Measurements from ENCODE around the gene NMRK1.

Gene NMRK1

DNA sequence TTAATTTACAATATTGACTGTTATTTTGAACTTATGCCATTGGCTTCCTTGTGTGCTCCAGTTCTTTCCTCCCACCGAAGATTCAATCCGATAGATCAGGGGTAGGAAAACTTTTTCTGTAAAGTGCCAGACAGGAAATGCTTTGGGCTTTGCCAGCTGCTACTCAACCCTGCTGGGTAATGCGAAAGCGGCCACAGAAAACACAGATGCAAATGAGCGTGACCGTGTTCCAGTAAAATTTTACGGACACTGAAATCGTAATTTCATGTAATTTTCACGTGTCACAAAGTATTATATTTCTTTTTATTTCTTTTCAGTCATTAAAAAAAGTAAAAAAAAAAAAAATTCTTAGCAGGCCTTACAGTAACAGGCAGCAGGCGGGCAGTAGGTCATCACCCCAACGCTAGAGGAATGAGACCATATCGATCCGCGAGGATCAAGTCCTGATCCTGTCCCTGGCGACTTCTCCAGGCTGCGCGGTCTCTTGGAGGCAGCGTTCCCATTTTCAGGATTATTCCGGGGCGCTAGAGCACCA lies 599 bp downstream of the NMRK1 start:
- DNase-seq (peak; percentile 47), ATAC-seq (no peak)
- H3K27ac Mint-ChIP-seq, result peak overlapping the region; percentile 85
- H3K4me3 Mint-ChIP-seq, result peak overlapping the region; percentile 90
- H3K9me3 Mint-ChIP-seq, result no peaks in the 10 kb centered on the region
- H3K27me3 Mint-ChIP-seq, result no peaks in the 10 kb centered on the region
- peaks cover 4% of the 10 kb centered on the region for H3K36me3 Mint-ChIP-seq (ENCODE audit: low read depth)
- H3K4me1 Mint-ChIP-seq, result peaks cover 70% of the 10 kb centered on the region

DNA sequence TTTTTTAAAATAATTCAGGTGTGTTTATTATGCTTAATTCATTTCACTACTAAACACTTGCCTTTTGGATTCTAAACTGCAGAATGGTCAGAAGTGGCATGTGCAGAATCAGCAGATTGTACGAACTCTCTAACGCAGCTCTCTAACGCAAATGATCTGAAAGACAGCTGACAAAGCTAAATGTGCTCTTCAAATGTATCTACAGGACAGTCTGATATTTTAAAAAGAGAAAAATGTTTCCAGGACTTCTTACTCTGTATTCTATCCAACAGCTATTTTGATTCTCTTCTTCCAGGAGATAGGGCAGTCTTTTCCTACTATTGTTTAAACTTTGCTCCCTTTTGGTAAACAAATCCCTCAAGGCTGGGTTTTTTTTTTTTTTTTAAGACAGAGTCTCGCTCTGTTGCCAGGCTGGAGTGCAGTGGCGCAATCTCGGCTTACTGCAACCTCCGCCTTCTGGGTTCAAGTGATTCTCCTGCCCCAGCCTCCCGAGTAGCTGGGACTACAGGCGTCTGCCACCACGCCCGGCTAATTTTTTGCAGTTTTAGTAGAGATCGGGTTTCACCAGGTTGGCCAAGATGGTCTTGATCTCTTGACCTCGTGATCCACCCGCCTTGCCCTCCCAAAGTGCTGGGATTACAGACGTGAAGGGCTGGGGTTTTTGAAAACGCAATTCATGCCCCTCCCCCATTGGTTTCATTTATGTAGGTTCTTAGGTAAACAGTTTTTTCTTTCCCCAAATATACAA lies 1.2 kb downstream of the NMRK1 start:
- peak overlapping the region; percentile 90 for H3K4me3 Mint-ChIP-seq
- peaks cover 5% of the 10 kb centered on the region for H3K36me3 Mint-ChIP-seq (ENCODE audit: low read depth)
- peaks cover 64% of the 10 kb centered on the region for H3K4me1 Mint-ChIP-seq
- no peaks in the 10 kb centered on the region for H3K27me3 Mint-ChIP-seq
- H3K27ac Mint-ChIP-seq, result peak overlapping the region; percentile 85
- ATAC-seq, result no peak
- no peaks in the 10 kb centered on the region for H3K9me3 Mint-ChIP-seq
- peak; percentile 14 for DNase-seq

DNA sequence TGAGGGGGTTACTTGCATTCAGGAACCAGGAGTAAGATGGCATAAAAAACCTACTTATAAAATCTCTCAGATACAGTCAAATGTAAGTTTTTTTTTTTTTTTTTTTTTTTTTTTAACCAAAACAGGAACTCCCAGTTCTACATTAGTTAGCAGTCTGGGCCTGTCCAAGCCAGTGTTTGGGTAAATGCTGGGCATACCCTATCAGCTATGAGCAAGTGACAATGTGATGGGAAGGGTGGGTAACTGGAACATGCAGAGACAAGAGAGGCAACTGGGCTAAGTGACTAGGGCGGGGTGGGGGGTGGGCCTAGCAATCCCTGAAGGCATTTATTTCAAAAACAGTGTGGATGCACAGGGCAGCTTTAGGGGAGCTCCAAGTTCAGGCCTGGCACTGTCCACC lies 2.3 kb downstream of the NMRK1 start:
- peaks cover 9% of the 10 kb centered on the region for H3K36me3 Mint-ChIP-seq (ENCODE audit: low read depth)
- no peak overlapping the region for H3K27ac Mint-ChIP-seq
- DNase-seq, result no peak

DNA sequence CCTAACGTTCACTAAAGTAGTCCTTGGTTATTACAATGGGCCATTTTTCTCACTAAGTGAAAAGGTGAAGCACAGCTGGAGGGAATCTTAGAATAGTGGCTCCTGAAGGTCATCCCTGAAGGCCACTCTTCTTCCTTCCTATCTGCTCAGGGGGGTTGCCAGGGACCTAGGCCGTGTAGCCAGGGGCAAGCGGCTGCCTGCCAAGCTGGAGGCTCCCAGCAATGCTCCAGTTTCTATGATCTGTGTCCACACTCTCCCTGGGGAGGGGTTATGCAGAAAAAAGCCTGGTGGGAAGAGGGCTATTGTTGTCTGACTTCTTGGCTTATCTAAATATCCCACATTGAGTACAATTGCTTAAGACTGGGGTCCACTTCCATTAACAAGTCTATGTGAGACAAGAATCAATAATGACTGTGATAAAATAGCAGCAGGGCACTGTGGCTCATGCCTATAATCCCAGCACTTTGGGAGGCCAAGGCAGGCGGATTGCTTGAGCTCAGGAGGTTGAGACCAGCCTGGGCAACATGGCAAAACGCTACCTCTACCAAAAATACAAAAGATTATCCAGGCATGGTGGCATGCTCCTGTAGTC lies 3.8 kb downstream of the NMRK1 start:
- Mint-ChIP-seq H3K4me1 (peaks cover 42% of the 10 kb centered on the region), H3K27me3 (no peaks in the 10 kb centered on the region), H3K36me3 (ENCODE audit: low read depth) (peaks cover 10% of the 10 kb centered on the region), H3K4me3 (no peak overlapping the region), H3K9me3 (no peaks in the 10 kb centered on the region), H3K27ac (no peak overlapping the region)
- DNase-seq (no peak), ATAC-seq (no peak)

More for the DNA sequence above, 2.3 kb downstream of the NMRK1 start:
- Mint-ChIP-seq H3K4me1 (peaks cover 55% of the 10 kb centered on the region), H3K9me3 (no peaks in the 10 kb centered on the region), H3K4me3 (peak overlapping the region; percentile 90), H3K27me3 (no peaks in the 10 kb centered on the region)
- ATAC-seq, result no peak

DNA sequence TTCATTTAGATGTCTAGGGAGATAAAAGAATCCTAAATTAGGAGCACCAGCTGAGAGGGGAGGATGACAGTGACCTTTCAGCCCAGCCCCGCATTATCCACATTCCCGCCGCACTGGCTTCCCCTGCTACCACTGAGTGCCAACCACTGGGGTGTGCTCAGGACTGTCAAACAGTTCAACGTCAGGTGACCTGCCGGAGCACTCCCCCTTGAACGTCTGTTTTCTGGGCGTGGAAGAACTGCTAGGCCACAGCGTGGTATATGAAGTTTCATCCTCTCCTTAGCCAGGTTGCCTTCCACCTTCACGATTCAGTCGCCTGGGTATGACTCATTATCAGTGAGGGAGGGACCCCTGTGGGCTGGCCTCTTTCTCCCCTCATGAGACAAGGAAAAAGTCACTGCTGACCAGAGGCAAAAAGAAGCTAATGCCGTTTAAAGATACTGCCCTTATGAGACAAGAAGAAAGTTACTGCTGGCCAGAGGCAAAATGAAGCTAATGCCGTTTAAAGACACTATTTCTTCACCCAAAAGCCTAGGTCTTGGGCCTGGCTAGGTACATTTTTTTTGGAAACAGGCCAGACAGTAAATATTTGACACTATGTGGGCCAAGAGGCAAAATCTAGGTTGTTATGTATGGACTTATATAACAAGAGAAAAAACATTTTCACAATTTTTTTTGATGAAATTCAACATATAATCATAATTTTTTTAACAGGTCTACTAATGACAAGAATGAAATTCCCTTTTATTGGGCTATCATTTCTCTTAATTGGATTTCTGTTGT lies 4.6 kb downstream of the NMRK1 start:
- Mint-ChIP-seq H3K27ac (peak overlapping the region; percentile 17), H3K9me3 (no peaks in the 10 kb centered on the region), H3K27me3 (no peaks in the 10 kb centered on the region), H3K4me3 (no peak overlapping the region), H3K36me3 (ENCODE audit: low read depth) (peaks cover 10% of the 10 kb centered on the region), H3K4me1 (peaks cover 41% of the 10 kb centered on the region)
- ATAC-seq, result peak; percentile 24
- DNase-seq, result peak; percentile 35

DNA sequence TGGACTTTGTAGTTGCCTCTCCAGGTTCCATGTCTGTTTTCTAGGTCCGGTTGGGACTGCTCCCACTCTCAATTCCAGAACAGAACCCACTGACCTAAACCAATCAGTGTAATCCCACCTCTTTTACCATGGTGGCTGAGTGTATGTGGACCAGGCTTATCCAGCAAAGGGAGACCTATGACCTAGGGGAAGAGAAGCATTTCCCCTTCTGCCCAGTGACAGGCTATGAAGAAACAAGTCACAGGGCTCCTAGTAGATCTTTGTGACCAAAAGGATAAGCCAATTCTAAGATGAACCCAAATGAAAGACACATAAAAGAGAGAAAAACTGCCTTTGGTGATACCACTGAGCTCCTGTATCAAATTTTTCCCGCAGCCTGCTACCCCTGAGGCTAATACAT lies 6.3 kb downstream of the NMRK1 start:
- DNase-seq (no peak), ATAC-seq (no peak)
- Mint-ChIP-seq H3K27ac (no peak overlapping the region), H3K4me1 (peaks cover 34% of the 10 kb centered on the region), H3K36me3 (ENCODE audit: low read depth) (peaks cover 10% of the 10 kb centered on the region), H3K27me3 (no peaks in the 10 kb centered on the region), H3K9me3 (no peaks in the 10 kb centered on the region), H3K4me3 (no peak overlapping the region)

DNA sequence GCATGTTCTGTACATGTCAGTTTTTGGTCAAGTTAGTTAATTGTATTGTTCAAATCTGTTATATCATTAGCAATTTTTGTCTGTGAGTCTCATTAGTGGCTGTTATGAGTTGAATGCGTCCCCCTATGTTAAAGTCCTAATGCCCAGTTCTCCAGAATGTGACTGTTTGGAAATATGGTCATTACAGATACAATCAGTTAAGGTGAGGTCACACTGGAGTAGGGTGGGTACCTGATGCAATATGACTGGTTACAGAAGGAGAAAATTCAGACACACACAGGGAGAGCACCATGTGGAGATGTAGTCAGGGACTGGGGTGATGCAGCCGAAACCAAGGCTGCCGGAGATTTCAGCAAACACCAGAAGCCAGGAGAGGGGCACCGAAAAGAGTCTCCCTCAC lies 15.1 kb downstream of the NMRK1 start:
- H3K4me3 Mint-ChIP-seq, result no peak overlapping the region
- peaks cover 5% of the 10 kb centered on the region for H3K36me3 Mint-ChIP-seq (ENCODE audit: low read depth)
- ATAC-seq, result no peak
- no peaks in the 10 kb centered on the region for H3K27me3 Mint-ChIP-seq
- no peaks in the 10 kb centered on the region for H3K9me3 Mint-ChIP-seq
- H3K27ac Mint-ChIP-seq, result peak overlapping the region; percentile 38
- no peak for DNase-seq
- H3K4me1 Mint-ChIP-seq, result peaks cover 30% of the 10 kb centered on the region

DNA sequence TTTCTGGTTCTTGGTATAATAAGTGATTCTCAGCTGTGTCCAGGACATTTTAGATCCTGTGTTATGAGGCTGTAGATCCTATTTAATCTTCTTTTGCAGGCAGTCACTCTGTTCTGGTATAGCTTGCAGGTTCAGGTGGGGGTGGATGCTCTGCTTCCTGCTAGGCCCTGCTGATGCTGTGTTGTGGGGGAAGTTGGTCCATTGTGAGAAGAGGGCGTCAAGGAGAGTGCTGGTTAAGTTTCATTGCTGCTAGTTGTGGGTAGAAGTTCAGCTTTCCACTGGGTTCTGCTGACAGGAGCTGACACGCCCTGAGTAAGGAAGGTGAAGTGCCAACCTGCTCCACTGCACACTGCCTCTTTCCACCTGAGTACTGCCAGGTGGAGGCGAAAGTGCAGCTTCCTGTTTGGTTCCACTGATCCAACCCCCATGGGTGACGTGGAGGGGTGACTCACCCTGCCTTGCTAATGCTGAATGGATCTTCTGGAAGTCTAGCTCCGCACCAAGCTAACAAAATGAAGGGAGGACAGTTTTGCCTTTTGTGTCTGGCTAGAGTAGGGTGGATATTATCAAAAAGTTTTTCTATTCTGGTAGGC lies 16.3 kb downstream of the NMRK1 start:
- DNase-seq, result peak; percentile 71
- H3K9me3 Mint-ChIP-seq, result no peaks in the 10 kb centered on the region
- no peak overlapping the region for H3K4me3 Mint-ChIP-seq
- peaks cover 5% of the 10 kb centered on the region for H3K36me3 Mint-ChIP-seq (ENCODE audit: low read depth)
- peak; percentile 88 for ATAC-seq
- H3K4me1 Mint-ChIP-seq, result peaks cover 30% of the 10 kb centered on the region
- peak overlapping the region; percentile 63 for H3K27ac Mint-ChIP-seq
- no peaks in the 10 kb centered on the region for H3K27me3 Mint-ChIP-seq

DNA sequence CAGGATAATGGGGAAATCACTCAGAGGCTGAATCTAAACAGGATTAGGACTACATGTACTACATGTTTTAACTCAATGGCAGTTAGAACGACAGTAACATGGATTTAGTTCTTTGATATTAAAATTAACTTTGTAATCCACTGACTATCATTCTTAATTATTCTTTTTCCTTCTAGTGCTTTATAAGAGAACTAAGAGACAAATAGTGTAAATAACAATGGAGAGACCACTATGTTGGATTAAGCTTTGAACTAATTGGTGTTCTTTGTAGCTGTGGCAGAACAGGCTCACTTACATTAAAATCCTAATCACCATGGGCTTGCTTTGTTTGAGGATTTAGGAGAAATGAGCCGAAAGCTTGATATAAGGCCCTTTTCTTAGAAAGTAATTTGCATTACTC lies 18.8 kb downstream of the NMRK1 start:
- no peak for DNase-seq
- Mint-ChIP-seq H3K36me3 (ENCODE audit: low read depth) (peaks cover 4% of the 10 kb centered on the region), H3K9me3 (no peaks in the 10 kb centered on the region), H3K4me1 (peaks cover 30% of the 10 kb centered on the region), H3K4me3 (no peak overlapping the region), H3K27me3 (no peaks in the 10 kb centered on the region), H3K27ac (peak overlapping the region; percentile 56)
- ATAC-seq, result no peak

DNA sequence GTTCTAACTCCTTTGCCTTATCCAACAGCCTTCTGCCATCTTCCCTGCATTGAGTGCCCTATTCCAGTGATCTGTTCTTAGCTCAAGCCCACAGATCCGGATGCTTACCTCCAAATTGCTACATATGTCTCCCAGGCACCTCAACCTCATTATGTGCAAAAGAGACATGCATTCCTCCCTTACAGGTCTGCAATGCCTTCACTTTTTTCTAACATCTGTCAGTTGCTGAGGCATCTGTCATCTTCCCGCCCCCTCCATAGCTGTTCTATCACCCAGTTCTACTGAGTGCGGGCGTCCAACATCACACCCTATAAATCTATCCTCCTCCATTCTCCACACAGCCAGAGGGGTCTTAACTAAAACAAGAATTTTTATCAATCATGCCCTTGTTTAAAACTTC lies 20.1 kb downstream of the NMRK1 start:
- Mint-ChIP-seq H3K36me3 (ENCODE audit: low read depth) (peaks cover 3% of the 10 kb centered on the region), H3K9me3 (no peaks in the 10 kb centered on the region), H3K27me3 (no peaks in the 10 kb centered on the region), H3K4me3 (no peak overlapping the region), H3K4me1 (peaks cover 30% of the 10 kb centered on the region), H3K27ac (no peak overlapping the region)
- no peak for ATAC-seq
- no peak for DNase-seq

DNA sequence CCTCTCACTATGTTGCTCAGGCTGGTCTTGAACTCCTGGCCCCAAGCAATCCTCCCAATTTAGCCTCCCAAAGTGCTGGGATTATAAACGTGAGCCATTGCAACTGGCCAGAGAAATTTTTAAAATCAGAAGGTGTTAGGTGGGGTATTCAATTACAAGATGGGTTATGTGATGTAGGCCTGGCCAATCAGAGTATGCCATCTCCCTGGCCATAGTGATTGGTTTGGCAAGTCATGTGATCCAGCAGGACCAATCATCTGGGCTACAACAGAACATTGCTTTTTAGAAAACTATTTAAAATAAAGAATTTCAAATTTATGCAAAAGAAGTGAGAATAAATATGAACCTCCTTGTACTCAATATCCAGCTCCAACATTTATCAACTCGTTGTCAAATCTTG lies 22.4 kb downstream of the NMRK1 start:
- Mint-ChIP-seq H3K4me3 (no peak overlapping the region), H3K36me3 (ENCODE audit: low read depth) (peaks cover 3% of the 10 kb centered on the region), H3K27ac (no peak overlapping the region), H3K9me3 (no peaks in the 10 kb centered on the region), H3K27me3 (no peaks in the 10 kb centered on the region), H3K4me1 (peaks cover 11% of the 10 kb centered on the region)
- no peak for DNase-seq
- no peak for ATAC-seq

DNA sequence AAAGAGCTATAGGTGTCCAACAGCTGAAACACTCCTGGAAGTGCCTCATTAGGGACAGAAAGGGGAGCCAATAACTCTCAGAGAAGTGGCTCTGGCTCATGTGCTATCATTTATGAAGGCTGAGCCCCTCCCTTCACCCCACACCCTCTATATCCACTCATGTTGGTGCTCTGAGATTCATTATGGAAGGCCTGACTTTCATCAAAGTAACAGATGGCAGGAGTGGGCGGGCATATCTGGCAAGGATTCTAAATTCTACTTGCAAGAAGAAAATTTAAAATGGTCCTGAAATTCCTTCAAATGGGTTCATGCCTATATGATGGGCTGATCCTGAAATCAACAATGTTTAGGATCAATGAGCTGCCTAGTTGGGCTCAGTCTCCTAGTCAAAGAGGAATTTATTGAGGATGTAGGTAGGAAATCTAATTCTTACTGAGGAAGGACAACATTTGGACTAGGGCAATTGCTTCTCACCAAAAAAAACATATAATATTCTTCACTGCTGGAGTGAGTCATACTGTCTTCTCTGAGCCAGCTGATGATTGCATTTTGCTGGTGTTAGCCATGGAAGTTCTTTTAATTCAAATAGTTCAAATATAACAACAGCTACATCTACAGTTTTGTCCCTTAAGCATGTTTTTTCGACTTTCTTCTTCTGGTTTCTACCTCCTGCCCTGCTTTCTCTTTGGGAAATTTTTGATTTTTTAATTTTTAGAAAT lies 23.5 kb downstream of the NMRK1 start:
- Mint-ChIP-seq H3K36me3 (ENCODE audit: low read depth) (peaks cover 9% of the 10 kb centered on the region), H3K4me3 (no peak overlapping the region), H3K9me3 (no peaks in the 10 kb centered on the region), H3K27me3 (no peaks in the 10 kb centered on the region), H3K4me1 (peaks cover under 1% of the 10 kb centered on the region), H3K27ac (no peak overlapping the region)
- DNase-seq (no peak), ATAC-seq (no peak)

DNA sequence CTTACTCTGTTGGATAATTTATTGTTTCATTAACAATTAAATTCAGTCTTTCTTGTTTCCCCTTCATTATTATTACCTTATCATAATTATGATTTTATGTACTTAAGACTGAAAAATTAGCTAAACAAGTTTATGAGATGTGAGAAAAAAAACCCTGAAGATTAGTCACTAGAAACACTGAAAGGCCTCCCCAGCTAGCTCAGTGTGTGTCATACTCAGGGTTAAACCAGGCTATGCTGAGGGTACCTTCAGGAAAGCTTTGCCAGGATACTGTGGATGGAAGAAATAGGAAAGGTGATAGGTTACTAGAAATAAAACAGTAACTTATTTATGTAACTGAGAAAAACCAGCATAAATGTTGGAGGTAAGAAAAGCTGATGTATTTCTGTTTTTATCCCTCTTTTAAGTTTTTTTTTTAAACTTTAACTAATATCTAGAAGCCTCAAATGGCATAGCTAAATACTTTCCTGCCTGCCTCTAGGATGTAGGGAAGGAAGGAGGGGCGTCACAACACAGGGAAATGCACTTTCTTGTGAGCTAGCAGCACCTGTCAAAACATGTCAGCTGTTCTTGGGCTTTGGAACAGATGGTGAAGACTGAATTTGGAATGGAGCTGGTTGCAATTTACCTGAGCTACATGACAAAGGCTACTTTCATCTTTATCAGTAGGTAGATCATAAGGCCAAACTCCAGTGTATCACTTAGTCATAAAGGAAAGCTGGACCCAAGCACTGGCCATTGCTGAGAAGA lies 24.2 kb downstream of the NMRK1 start:
- no peaks in the 10 kb centered on the region for H3K9me3 Mint-ChIP-seq
- no peak overlapping the region for H3K27ac Mint-ChIP-seq
- peaks cover 9% of the 10 kb centered on the region for H3K36me3 Mint-ChIP-seq (ENCODE audit: low read depth)
- H3K4me3 Mint-ChIP-seq, result no peak overlapping the region
- no peaks in the 10 kb centered on the region for H3K4me1 Mint-ChIP-seq
- no peaks in the 10 kb centered on the region for H3K27me3 Mint-ChIP-seq
- no peak for ATAC-seq
- DNase-seq, result no peak
